Measurements from ENCODE around the gene STMP1. TPM values are rescaled to one million over a fixed set of nuclear protein-coding genes. Genes with fewer than 3 reads are reported as not detected.
A peak's percentile ranks its signal among the peaks of the same experiment; 100 is the strongest.

STMP1 gene
- total RNA-seq, 1 experiment from 2014 or later = 26.1 TPM

GRCh38 chr7:135712182-135712782 is 50.0 kb downstream of the STMP1 start:
- Mint-ChIP-seq H3K27me3 (ENCODE audit: low read depth) (no peaks in the 10 kb centered on the region), H3K36me3 (no peaks in the 10 kb centered on the region), H3K27ac (no peak overlapping the region), H3K4me3 (no peak overlapping the region), H3K9me3 (no peaks in the 10 kb centered on the region), H3K4me1 (peaks cover 22% of the 10 kb centered on the region)
- ChIA-PET POLR2A (interaction anchor here (0.6 kb wide), 1 partner anchor 202 kb away, joined by 4 read pairs; the partner anchor contains the start of gene CNOT4), CTCF (interaction anchor here (0.6 to 3.5 kb wide), 16 partner anchors 8 to 550 kb away, joined by 3 to 49 read pairs (median 8); partner anchors contain the start of gene SLC13A4)
- no peak for ATAC-seq
- DNase-seq (ENCODE audit: low spot score) = no peak
- no peak for TF ChIP-seq RORB (CRISPR knock-in tag; IDR thresholded peaks at IDR 0.05)

- ChIA-PET CTCF (interaction anchor here (0.6 to 3.5 kb wide), 7 partner anchors 8 to 38 kb away, joined by 3 to 49 read pairs (median 11); partner anchors contain the start of gene SLC13A4), POLR2A (no interaction called here)
- Mint-ChIP-seq H3K27me3 (ENCODE audit: low read depth) (no peaks in the 10 kb centered on the region), H3K36me3 (no peaks in the 10 kb centered on the region), H3K9me3 (no peaks in the 10 kb centered on the region), H3K4me1 (peaks cover 22% of the 10 kb centered on the region), H3K4me3 (no peak overlapping the region), H3K27ac (no peak overlapping the region)
- DNase-seq (ENCODE audit: low spot score) (no peak), ATAC-seq (no peak)
- TF ChIP-seq CBFB (CRISPR knock-in tag; IDR thresholded peaks at IDR 0.05; ENCODE audit: low read depth) (no peak), ZBTB21 (CRISPR knock-in tag; IDR thresholded peaks at IDR 0.05; ENCODE audit: borderline replicate concordance) (no peak)
Measured at GRCh38 chr7:135712796-135713195, 50.5 kb downstream of the STMP1 start.

GRCh38 chr7:135713836-135714470 is 51.6 kb downstream of the STMP1 start:
- no peaks in the 10 kb centered on the region for H3K27me3 Mint-ChIP-seq (ENCODE audit: low read depth)
- H3K36me3 Mint-ChIP-seq = no peaks in the 10 kb centered on the region
- ChIA-PET POLR2A (no interaction called here), CTCF (interaction anchor here (1.2 to 2.9 kb wide), 3 partner anchors 10 to 58 kb away, joined by 4 to 20 read pairs (median 5); partner anchors contain the start of gene SLC13A4)
- H3K4me3 Mint-ChIP-seq = no peak overlapping the region
- no peak for TF ChIP-seq NR1H2 (CRISPR knock-in tag; IDR thresholded peaks at IDR 0.05)
- TF ChIP-seq SMAD3 (CRISPR knock-in tag; IDR thresholded peaks at IDR 0.05; ENCODE audit: borderline replicate concordance) = no peak
- no peak for TF ChIP-seq HMGXB4 (CRISPR knock-in tag; IDR thresholded peaks at IDR 0.05)
- TF ChIP-seq CDX4 (CRISPR knock-in tag; IDR thresholded peaks at IDR 0.05; ENCODE audit: borderline replicate concordance) = no peak
- TF ChIP-seq ATF6 (CRISPR knock-in tag; IDR thresholded peaks at IDR 0.05) = no peak
- no peak for TF ChIP-seq ZNF416 (CRISPR knock-in tag; IDR thresholded peaks at IDR 0.05)
- TF ChIP-seq PREB (CRISPR knock-in tag; IDR thresholded peaks at IDR 0.05; ENCODE audit: borderline replicate concordance) = no peak
- no peak overlapping the region for H3K27ac Mint-ChIP-seq
- ATAC-seq (no peak), DNase-seq (ENCODE audit: low spot score) (no peak)
- H3K9me3 Mint-ChIP-seq = no peaks in the 10 kb centered on the region
- H3K4me1 Mint-ChIP-seq = peaks cover 22% of the 10 kb centered on the region

GRCh38 chr7:135714534-135715009 is 52.3 kb downstream of the STMP1 start:
- peak; percentile 73 for ATAC-seq
- H3K4me3 Mint-ChIP-seq = no peak overlapping the region
- H3K4me1 Mint-ChIP-seq = peaks cover 22% of the 10 kb centered on the region

More at GRCh38 chr7:135714534-135715009, 52.3 kb downstream of the STMP1 start:
- POLR2A ChIA-PET = no interaction called here
- CTCF ChIA-PET = interaction anchor here (1.2 to 2.9 kb wide), 3 partner anchors 10 to 57 kb away, joined by 4 to 20 read pairs (median 5); partner anchors contain the start of gene SLC13A4
- Mint-ChIP-seq H3K9me3 (no peaks in the 10 kb centered on the region), H3K36me3 (no peaks in the 10 kb centered on the region), H3K27me3 (ENCODE audit: low read depth) (no peaks in the 10 kb centered on the region), H3K27ac (no peak overlapping the region)
- TF ChIP-seq ESRRA (CRISPR knock-in tag; IDR thresholded peaks at IDR 0.05; ENCODE audit: borderline replicate concordance) = no peak
- no peak for TF ChIP-seq MYBL2 (CRISPR knock-in tag; IDR thresholded peaks at IDR 0.05)
- DNase-seq (ENCODE audit: low spot score) = peak; percentile 34

Measured in WTC11 (cell line).